ENCODE results near the gene PODXL2. TPM values are rescaled to one million over a fixed set of nuclear protein-coding genes. Genes with fewer than 3 reads are reported as not detected.

The PODXL2 gene
- polyA plus RNA-seq, 1 donor (not counting 4 experiments of a cell fraction or from before 2014, with no cell fraction given), result 1.6 TPM

- peaks cover 13% of the 10 kb centered on the region for H3K4me1 ChIP-seq (ENCODE audit: control insufficient read depth, extremely low read depth, insufficient read depth, low read length)
- H3K4me3 ChIP-seq (ENCODE audit: control insufficient read depth in 2 of 3, extremely low read depth in 1 of 3, insufficient read depth in 2 of 3, low read depth in 1 of 3, low read length in 3 of 3), result no peak overlapping the region
- H3K79me2 ChIP-seq (ENCODE audit: control insufficient read depth, insufficient read depth, low read length), result no peaks in the 10 kb centered on the region
- H3K9me3 ChIP-seq (ENCODE audit: control insufficient read depth, low read depth, low read length), result no peaks in the 10 kb centered on the region
- dilution Hi-C loops (cut with MboI; ENCODE audit: extremely low pct_ligation_motif_present, low sequenced_read_pairs), result no loop called here
- no peaks in the 10 kb centered on the region for H3K9me1 ChIP-seq (ENCODE audit: control insufficient read depth, extremely low read depth, insufficient read depth, low read length)
- H3K4me2 ChIP-seq (ENCODE audit: control insufficient read depth, extremely low read depth, insufficient read depth, low read depth, low read length), result no peak overlapping the region
- FAIRE-seq, result no peak
- no peak for DNase-seq (ENCODE audit: low read depth, low spot score)
- H3K27me3 ChIP-seq (ENCODE audit: control insufficient read depth, extremely low read depth, insufficient read depth, low read length), result no peaks in the 10 kb centered on the region
- H3K36me3 ChIP-seq (ENCODE audit: control insufficient read depth in 2 of 2, extremely low read depth in 1 of 2, insufficient read depth in 2 of 2, low read length in 2 of 2), result peaks cover 6 to 8% of the 10 kb centered on the region in 2 experiments
- no peak overlapping the region for H3K9ac ChIP-seq (ENCODE audit: control insufficient read depth, extremely low read depth, insufficient read depth, low read length)
- TF ChIP-seq, protein P1, sequence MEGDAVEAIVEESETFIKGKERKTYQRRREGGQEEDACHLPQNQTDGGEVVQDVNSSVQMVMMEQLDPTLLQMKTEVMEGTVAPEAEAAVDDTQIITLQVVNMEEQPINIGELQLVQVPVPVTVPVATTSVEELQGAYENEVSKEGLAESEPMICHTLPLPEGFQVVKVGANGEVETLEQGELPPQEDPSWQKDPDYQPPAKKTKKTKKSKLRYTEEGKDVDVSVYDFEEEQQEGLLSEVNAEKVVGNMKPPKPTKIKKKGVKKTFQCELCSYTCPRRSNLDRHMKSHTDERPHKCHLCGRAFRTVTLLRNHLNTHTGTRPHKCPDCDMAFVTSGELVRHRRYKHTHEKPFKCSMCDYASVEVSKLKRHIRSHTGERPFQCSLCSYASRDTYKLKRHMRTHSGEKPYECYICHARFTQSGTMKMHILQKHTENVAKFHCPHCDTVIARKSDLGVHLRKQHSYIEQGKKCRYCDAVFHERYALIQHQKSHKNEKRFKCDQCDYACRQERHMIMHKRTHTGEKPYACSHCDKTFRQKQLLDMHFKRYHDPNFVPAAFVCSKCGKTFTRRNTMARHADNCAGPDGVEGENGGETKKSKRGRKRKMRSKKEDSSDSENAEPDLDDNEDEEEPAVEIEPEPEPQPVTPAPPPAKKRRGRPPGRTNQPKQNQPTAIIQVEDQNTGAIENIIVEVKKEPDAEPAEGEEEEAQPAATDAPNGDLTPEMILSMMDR (optimal IDR thresholded peaks at IDR 0.05 in 1 of 3, IDR thresholded peaks at IDR 0.05 in 1 of 3, conservative IDR thresholded peaks at IDR 0.05 in 1 of 3; ENCODE audit: extremely low read depth in 1 of 3, insufficient read depth in 2 of 3, low read length in 3 of 3), result no peak
- H4K20me1 ChIP-seq (ENCODE audit: control insufficient read depth, extremely low read depth, insufficient read depth, low read length), result no peaks in the 10 kb centered on the region
- H3K27ac ChIP-seq (ENCODE audit: control insufficient read depth, insufficient read depth, low read length), result no peak overlapping the region
- H2AFZ ChIP-seq (ENCODE audit: control insufficient read depth, low read length), result no peak overlapping the region
These were observed 78.9 kb downstream of the PODXL2 start for GRCh38 chr3:127707851-127708411.

- H3K4me3 ChIP-seq (ENCODE audit: control insufficient read depth in 2 of 3, extremely low read depth in 1 of 3, insufficient read depth in 2 of 3, low read depth in 1 of 3, low read length in 3 of 3), result no peak overlapping the region
- dilution Hi-C loops (cut with MboI; ENCODE audit: extremely low pct_ligation_motif_present, low sequenced_read_pairs), result no loop called here
These were observed 79.9 kb downstream of the PODXL2 start for GRCh38 chr3:127708837-127709236.

More at GRCh38 chr3:127708837-127709236, 79.9 kb downstream of the PODXL2 start:
- Histone ChIP-seq H3K36me3 (ENCODE audit: control insufficient read depth in 2 of 2, extremely low read depth in 1 of 2, insufficient read depth in 2 of 2, low read length in 2 of 2) (peaks cover 6 to 8% of the 10 kb centered on the region in 2 experiments), H3K27ac (ENCODE audit: control insufficient read depth, insufficient read depth, low read length) (no peak overlapping the region), H3K27me3 (ENCODE audit: control insufficient read depth, extremely low read depth, insufficient read depth, low read length) (no peaks in the 10 kb centered on the region), H3K4me2 (ENCODE audit: control insufficient read depth, extremely low read depth, insufficient read depth, low read depth, low read length) (no peak overlapping the region), H3K9me1 (ENCODE audit: control insufficient read depth, extremely low read depth, insufficient read depth, low read length) (no peaks in the 10 kb centered on the region), H3K4me1 (ENCODE audit: control insufficient read depth, extremely low read depth, insufficient read depth, low read length) (peaks cover 13% of the 10 kb centered on the region), H4K20me1 (ENCODE audit: control insufficient read depth, extremely low read depth, insufficient read depth, low read length) (no peaks in the 10 kb centered on the region), H2AFZ (ENCODE audit: control insufficient read depth, low read length) (no peak overlapping the region), H3K9me3 (ENCODE audit: control insufficient read depth, low read depth, low read length) (no peaks in the 10 kb centered on the region), H3K9ac (ENCODE audit: control insufficient read depth, extremely low read depth, insufficient read depth, low read length) (no peak overlapping the region), H3K79me2 (ENCODE audit: control insufficient read depth, insufficient read depth, low read length) (no peaks in the 10 kb centered on the region)
- FAIRE-seq (no peak), DNase-seq (ENCODE audit: low read depth, low spot score) (no peak)
- TF ChIP-seq, protein P1 (optimal IDR thresholded peaks at IDR 0.05 in 1 of 3, IDR thresholded peaks at IDR 0.05 in 1 of 3, conservative IDR thresholded peaks at IDR 0.05 in 1 of 3; ENCODE audit: extremely low read depth in 1 of 3, insufficient read depth in 2 of 3, low read length in 3 of 3), result no peak
- no peak for TF ChIP-seq EZH2 (IDR thresholded peaks at IDR 0.05; ENCODE audit: low read length)

All from keratinocyte (primary cell).